Muscle of leg (tissue), 9 donors: ENCODE results near the gene CERS6. TPM values are rescaled to one million over a fixed set of nuclear protein-coding genes. Genes with fewer than 3 reads are reported as not detected.

ENCODE experiments used
- polyA plus RNA-seq, 8 donors: library from polyadenylated mRNA; unstranded; fragments of 120-200 nt; gene quantifications; one replicate each; pipeline versions ENCODE4 v1.2.1 to v1.2.3, GENCODE V29; 2013; ENCODE audit warnings: inconsistent platforms in 1 of 8, low replicate concordance in 1 of 8; ENCODE audit not compliant: insufficient read length in 8 of 8, insufficient read depth in 1 of 8
- total RNA-seq: library from RNA; stranded (reverse); fragments of 120-200 nt; gene quantifications from one replicate; pipeline ENCODE4 v1.2.4, GENCODE V29; 2013

Gene CERS6
- total and polyA plus RNA-seq, 9 donors: 21.2 to 54.4 (median 39.0) TPM

Other genes starting within 250 kb of the CERS6 start
- 16.7 TPM for gene STK39, start 208.7 kb upstream of the CERS6 start, total RNA-seq
- 10 to 100 TPM; 15.2 to 23.2 (median 18.7) TPM for gene STK39, start 208.7 kb upstream of the CERS6 start, polyA plus RNA-seq